NCI-H1417 treated with DMSO at 0.1 percent for 48 hours (cell line): Measurements from ENCODE around the gene GRAMD4.
"Not testable (repeated sequence)": the region's sequence is repeated elsewhere in the genome, so short reads cannot be mapped to it uniquely, and the experiment has no call there.

Source experiments
- DNase-seq: peaks from one replicate; lab custom pipeline; 2025; lab: John Stamatoyannopoulos, UW

GRAMD4 gene

GRCh38 chr22:46619240-46619829 is 851 bp upstream of the GRAMD4 start:
- DNase-seq, result no peak

- DNase-seq, result no peak
Observed at GRCh38 chr22:46620588-46621242, 529 bp downstream of the GRAMD4 start.

GRCh38 chr22:46621243-46621930 is 1.2 kb downstream of the GRAMD4 start:
- not testable (repeated sequence) for DNase-seq

GRCh38 chr22:46622081-46622521 is 1.9 kb downstream of the GRAMD4 start:
- no peak for DNase-seq

GRCh38 chr22:46625113-46625842 is 5.1 kb downstream of the GRAMD4 start:
- DNase-seq, result no peak

- DNase-seq, result no peak
Observed at GRCh38 chr22:46625843-46626349, 5.7 kb downstream of the GRAMD4 start.

- DNase-seq, result no peak
Observed at GRCh38 chr22:46626356-46626755, 6.2 kb downstream of the GRAMD4 start.

GRCh38 chr22:46626911-46627805 is 7.0 kb downstream of the GRAMD4 start:
- no peak for DNase-seq

- no peak for DNase-seq
Observed at GRCh38 chr22:46627806-46628482, 7.8 kb downstream of the GRAMD4 start.

GRCh38 chr22:46628756-46629155 is 8.6 kb downstream of the GRAMD4 start:
- no peak for DNase-seq

- no peak for DNase-seq
Observed at GRCh38 chr22:46629291-46629690, 9.1 kb downstream of the GRAMD4 start.

- DNase-seq, result no peak
Observed at GRCh38 chr22:46631113-46631512, 10.9 kb downstream of the GRAMD4 start.

- no peak for DNase-seq
Observed at GRCh38 chr22:46632646-46633249, 12.6 kb downstream of the GRAMD4 start.

- DNase-seq, result no peak
Observed at GRCh38 chr22:46633334-46633890, 13.2 kb downstream of the GRAMD4 start.

- DNase-seq, result no peak
Observed at GRCh38 chr22:46634011-46634699, 14.0 kb downstream of the GRAMD4 start.

GRCh38 chr22:46634973-46635685 is 14.9 kb downstream of the GRAMD4 start:
- DNase-seq, result not testable (repeated sequence)

- DNase-seq, result no peak
Observed at GRCh38 chr22:46635756-46636155, 15.6 kb downstream of the GRAMD4 start.

GRCh38 chr22:46636221-46637002 is 16.2 kb downstream of the GRAMD4 start:
- DNase-seq, result no peak
